Epithelial cell of esophagus (primary cell): ENCODE results near the gene SPOCK3.

Experiments
- DNase-seq: peaks from one replicate; pipeline ENCODE4 v3.0.0; 2010; ENCODE audit warnings: low read depth
- H3K4me3 ChIP-seq: 2 replicates; pipeline ENCODE4 v1.5.1; 2011; ENCODE audit warnings: mild to moderate bottlenecking, low read length, control low read depth
- TF ChIP-seq, protein P1 (sequence below): IDR thresholded peaks from 2 replicates; pipeline ENCODE4 v1.5.1; 2011; ENCODE audit warnings: low read depth, mild to moderate bottlenecking, low read length, control low read depth, inconsistent platforms; ENCODE audit not compliant: insufficient read depth; ENCODE audit errors: missing control alignments

The SPOCK3 gene

DNA sequence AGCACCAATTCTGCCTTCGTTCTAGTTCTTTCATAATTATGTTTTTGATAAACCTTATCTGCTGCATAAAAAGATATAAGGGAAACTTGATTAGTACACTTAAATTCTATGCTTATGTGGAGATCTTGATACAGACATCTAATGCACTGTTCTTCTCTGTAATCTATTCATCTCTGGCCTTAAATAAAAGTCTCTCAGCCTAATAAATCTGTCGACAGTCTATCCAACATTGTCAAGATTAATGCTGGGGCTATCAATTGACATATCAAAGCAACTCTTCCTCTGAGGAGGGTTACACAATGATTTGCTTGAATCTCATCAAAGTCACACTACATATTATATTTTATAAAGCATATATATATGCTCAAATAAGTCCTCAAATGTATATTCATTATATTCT lies 545.5 kb downstream of the SPOCK3 start:
- DNase-seq, result no peak
- H3K4me3 ChIP-seq, result no peak overlapping the region
- TF ChIP-seq, protein P1, sequence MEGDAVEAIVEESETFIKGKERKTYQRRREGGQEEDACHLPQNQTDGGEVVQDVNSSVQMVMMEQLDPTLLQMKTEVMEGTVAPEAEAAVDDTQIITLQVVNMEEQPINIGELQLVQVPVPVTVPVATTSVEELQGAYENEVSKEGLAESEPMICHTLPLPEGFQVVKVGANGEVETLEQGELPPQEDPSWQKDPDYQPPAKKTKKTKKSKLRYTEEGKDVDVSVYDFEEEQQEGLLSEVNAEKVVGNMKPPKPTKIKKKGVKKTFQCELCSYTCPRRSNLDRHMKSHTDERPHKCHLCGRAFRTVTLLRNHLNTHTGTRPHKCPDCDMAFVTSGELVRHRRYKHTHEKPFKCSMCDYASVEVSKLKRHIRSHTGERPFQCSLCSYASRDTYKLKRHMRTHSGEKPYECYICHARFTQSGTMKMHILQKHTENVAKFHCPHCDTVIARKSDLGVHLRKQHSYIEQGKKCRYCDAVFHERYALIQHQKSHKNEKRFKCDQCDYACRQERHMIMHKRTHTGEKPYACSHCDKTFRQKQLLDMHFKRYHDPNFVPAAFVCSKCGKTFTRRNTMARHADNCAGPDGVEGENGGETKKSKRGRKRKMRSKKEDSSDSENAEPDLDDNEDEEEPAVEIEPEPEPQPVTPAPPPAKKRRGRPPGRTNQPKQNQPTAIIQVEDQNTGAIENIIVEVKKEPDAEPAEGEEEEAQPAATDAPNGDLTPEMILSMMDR, result no peak

GRCh38 chr4:166687828-166688227 lies 546.5 kb downstream of the SPOCK3 start:
- H3K4me3 ChIP-seq, result no peak overlapping the region
- TF ChIP-seq, protein P1, result no peak
- no peak for DNase-seq
